GM19455 (cell line): ENCODE results near the gene RAP1GAP.

Source experiments
- ATAC-seq: cut with Tn5 transposase; IDR thresholded peaks from one replicate; pipeline ENCODE4 v1.9.1; 2021; ENCODE audit not compliant: unreplicated experiment

The RAP1GAP gene

DNA sequence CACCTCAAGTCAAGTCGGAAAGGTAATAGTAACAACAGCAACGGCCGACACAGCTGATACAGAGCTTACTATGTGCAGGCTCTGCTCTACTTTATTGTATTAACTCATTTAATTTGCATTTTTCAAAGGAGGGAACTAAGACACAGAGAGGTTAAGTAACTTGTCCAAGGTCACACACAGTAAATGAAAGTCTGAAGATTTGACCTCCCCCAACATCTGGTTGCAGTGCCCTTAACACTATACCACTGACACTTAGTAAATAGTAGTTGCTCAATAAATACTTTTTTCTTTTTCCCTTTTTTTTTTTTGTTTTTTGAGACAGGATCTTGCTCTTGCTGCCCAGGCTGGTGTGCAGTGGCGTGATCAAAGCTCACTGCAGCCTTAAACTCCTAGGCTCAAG is 39.2 kb downstream of the RAP1GAP start:
- no peak for ATAC-seq

DNA sequence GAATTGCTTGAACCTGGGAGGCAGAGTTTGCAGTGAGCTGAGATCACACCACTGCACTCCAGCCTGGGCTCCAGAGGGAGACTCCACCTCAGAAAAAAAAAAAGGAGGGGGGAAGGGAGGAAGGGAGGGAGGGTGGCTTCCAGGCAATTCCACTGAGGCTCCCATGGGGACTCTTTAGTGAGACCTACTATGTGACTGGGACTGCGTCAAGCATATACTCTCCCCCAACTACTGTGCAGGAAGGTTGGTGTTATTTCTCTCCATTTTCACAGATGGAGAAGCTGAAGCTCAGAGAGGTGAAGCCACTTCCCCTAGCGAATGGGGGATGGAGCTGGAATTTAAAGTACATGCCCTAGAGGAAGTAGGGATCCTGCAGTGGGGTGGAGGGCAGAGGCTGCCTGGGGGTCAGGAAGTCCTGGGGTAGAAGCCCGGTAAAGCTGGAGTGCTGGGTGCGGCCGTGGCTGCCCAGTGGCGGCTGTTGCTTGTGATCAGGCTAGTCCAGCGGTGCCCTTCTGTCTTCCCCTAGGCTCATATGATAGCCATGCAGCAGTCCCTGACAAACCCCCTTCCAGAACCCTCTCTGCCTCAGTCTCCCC is 40.3 kb downstream of the RAP1GAP start:
- ATAC-seq, result no peak

DNA sequence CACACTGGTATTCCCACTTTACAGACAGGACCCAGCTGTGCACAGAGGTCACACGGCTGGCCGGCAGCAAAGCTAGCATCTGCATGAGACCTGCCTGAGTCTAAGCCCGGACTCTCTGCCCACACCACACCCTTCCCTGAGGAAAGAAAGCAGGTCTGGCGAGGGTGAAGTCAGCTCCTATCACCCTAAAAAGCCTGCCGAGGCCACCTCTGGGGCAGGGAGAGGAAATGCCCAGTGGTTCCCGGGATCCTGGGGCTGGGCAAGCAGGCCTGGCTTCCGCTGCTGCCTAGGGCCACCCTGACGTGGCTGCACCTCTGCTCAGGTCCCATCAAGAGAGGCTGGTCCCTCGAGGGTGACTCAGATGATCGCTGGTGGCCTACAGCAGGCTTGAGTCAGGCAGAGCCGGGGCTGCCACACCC is 42.2 kb downstream of the RAP1GAP start:
- no peak for ATAC-seq

DNA sequence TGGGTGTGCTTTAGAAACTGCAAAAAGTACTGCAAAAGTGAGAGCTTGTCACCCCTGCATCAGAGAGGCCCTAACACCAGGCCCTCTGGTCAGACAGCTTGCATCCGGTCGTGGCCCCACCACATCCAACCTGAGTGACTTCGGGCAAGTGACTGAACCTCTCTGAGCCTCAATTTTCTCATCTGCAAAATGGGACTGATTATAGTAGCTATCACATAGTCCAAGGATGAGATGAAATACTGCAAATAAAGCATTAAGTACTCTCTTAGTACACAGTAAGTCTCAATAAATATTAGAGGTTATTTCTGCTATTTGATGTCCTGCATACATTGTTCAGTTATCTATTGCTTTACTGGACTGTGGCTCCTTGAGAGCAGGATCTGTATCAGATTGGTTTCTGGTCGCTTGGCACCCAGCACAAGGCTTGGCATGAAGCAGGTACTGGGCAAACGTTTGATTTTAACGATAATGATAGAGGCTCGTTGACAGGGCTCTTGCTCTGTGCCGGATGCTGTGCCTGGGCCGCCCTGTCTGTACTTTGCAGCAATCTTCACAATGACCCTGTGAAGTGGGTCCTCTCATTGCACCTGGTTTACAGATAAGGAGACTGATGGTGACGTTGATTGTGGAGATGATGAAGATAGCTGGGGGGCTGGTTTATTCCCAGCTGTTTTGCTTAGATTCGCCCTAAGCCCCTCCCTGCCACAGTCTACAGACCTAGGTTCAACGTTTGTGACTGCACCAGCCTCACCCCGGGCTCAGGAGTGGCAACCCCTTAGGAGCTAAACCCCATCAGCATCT is 43.6 kb downstream of the RAP1GAP start:
- ATAC-seq, result no peak

DNA sequence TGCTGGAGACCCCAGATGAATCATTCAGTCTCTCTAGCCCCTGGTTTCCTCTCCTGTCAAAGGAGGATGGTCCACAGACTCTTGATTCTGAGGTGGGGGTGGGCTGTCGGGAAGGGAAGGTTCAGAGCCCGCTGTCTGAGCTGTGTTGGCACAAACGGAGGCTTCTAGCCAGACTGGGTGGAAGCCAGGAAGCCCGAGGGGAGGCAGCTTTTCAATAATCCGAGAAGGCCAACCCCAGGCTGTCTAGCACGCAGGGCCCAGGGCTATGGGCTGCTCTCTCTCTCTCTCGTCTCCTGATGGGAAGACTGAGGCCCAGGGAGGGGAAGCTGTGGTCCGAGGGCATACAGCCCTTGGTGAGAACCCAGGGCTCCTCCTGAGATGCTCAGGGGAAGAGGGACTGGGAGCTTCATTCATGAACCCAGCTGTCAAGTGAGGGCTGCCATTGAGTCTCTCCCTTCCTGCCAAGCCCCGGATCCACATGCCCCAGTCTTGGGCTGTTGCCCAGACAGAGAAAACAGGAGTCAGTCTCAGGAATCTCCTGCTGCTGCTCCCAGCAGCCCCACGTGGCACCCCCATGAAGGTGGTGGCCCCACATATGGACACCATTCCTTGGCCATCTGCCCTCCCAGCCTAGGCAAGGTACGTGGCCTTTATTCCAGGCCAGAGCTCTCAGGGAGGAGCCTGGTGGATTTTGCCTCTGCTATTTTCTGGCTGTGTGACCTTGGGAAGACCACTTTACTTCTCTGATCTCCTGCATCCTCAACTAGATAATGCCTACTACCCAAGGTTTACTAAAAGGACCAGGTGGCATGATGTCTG is 44.4 kb downstream of the RAP1GAP start:
- ATAC-seq, result no peak

DNA sequence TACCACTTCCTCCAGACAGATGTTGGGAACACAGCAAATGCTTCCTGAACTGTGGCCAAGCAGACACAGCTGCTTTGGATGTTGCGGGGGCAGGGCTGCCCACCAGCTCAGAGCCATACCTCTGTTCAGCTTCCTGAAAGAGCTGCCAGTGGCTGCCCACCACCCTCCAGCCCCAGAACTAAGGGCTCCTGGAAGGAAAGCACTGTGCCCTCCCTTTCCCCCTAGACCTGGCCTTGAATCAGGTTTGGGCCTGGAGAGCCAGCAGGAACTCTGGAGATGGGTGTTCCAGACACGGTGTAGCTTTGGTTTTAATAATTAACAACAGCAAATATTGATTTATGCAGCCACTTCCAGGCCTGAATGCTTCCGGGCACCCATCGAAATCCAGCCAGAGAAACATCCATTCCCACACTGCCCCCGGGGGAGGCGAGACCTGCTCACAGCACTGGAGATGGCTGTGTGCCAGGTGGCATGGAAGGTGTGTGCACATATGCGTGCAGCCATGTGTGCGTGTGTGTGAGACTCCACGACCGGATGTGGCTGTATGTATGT is 45.7 kb downstream of the RAP1GAP start:
- ATAC-seq, result no peak

DNA sequence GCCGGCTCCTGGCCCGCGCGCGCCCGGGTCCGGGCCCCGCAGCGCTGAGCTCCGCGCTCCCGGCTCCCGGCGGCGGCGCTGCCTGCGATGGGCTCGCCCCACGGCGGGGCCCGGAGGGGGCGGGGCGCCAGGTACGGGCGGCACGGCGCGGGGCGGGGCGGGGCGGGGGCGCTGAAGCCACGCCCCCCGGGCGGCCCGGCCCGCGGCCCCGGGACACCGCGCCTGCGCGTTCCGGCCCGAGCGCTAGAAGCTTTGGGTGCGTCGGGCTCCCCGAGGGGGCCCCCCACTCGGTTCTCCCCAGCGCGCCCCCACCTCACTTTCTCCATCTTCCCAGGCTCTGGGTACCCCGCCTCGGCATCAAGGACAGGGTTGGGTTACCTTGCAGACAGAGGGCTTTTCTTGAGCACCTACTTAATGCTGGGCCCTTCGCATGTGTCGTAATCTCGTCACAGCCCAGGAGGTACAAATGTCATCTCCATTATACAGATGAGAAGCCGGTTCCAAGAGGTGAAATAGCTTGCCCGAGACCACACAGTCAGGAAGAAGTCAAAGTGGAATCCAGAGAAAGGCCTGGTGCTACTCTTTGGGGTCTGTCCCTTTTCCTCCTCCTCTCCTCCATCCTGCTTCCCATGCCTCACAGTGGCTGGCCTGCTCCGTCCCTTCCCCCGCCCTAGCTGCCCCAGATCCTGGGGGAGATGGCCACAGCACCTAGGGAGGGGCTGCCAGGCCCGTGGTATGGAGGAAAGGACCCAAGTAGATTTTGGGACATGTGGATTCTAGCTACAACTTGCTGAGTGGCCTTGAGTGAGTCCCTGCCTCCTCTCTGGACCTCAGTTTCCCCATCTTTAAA is 46.5 kb downstream of the RAP1GAP start:
- ATAC-seq, result no peak

DNA sequence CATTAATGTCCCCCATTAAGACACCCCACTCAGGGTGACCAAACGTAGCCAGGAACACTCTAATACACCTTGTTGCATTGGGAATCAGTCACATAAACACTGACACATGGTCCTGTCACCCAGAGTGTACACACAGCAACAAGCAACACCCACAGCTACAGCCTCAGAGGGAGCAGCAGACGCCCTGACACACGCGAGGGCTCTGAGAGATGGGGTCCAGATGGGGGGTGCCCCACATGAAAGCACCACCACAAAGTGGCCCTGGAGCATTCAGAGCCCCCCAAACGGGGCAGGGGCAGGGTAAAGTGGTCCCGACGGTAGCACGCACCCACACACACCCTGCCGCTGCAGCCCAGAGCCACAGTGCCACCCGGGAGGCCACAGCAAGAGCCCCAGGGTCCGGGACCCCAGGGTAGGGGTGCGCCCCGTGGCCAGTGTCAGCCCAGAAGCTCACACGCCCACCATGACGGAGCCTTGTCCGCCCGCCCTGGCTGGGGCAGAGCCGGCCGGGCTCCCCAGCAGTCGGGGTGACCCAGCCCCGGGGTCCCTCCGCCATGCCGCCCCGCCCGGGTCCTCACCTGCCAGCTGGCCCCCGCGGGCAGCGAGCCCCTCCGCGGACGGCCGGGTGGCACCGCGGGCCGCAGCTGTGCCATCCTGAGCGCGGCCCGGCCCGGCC is 47.3 kb downstream of the RAP1GAP start:
- no peak for ATAC-seq

DNA sequence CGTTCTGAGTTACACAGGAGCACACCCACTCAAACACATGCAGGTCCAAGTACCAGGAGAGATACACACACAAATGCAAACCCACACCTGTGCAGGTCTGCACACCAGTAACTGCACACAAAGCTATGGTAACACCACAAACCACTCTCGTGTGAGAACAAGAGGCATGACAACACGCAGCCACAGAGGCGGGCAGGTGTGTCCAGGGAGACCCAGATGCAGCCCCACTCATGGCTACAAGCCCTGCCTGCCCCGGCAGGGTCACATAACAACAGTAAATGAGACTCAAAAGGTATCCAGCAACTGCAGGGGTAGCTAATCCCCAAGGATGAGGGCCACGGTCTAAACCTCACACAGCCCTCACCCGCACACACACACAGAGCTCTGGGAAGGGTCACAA is 48.1 kb downstream of the RAP1GAP start:
- ATAC-seq, result no peak

DNA sequence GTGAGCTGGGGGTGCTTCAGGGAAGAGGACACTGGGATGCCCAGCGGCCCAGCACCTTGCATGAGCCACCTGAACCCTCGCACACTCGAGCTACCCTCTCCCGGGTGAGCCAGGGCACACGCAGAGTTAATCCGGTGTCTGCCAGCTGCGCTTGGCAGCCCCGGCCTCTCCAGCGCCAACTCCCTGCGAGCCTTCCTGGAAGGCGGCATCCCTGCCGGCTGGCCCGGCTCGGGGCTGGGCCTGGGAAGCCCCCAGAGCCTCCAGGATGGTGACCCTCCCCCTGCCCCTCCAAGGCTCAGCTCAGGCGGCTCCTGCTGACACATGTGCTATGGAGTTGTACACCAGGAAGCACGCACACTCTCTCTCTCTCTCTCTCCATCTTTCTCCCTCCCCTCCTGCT is 48.7 kb downstream of the RAP1GAP start:
- ATAC-seq, result no peak

DNA sequence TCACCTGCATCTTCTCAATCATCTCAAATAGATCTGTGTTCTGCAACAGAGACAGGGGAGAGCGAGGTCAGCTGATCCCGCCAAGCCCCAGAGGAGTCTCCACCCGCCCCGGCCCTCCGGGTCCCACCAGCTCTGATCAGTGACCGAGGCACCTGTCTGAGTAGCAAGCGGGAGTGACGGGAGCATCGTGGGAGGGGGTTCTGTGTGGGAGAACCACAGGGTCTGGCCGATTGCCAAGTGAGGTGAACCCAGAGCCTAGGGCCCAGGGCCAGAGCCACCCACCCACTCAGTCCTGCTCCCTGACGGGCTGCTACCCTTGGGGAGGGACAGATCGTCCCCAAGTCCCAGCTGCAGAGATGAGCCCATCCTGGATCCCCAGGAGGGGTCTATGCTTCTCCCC is 49.1 kb downstream of the RAP1GAP start:
- no peak for ATAC-seq

DNA sequence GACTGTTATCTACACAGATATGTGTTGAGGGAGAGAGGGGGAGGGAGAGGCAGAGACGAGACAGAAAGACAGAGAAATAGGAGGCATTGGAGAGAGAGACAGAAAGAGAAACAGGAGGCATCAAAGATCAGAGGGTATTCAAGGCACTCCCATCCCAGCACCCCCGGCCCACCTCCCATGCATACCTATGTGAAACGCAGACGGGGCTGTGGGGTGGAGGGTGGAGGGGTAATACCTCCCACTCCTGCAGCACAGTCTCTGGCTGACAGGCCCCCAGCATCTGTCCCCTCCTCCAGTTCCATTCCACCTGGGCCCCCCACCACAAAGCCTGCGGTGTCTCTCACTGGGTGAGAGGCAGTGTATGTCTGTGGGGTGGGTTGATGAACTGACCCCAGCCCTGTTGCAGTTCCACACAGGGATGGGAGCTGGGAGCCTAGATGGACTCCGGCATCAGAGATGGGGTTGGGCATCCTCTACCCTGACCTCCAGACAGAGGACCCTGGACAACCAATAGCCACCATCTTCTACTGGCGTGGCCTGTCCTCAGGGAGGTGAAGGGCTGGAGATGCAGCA is 49.7 kb downstream of the RAP1GAP start:
- ATAC-seq, result no peak

DNA sequence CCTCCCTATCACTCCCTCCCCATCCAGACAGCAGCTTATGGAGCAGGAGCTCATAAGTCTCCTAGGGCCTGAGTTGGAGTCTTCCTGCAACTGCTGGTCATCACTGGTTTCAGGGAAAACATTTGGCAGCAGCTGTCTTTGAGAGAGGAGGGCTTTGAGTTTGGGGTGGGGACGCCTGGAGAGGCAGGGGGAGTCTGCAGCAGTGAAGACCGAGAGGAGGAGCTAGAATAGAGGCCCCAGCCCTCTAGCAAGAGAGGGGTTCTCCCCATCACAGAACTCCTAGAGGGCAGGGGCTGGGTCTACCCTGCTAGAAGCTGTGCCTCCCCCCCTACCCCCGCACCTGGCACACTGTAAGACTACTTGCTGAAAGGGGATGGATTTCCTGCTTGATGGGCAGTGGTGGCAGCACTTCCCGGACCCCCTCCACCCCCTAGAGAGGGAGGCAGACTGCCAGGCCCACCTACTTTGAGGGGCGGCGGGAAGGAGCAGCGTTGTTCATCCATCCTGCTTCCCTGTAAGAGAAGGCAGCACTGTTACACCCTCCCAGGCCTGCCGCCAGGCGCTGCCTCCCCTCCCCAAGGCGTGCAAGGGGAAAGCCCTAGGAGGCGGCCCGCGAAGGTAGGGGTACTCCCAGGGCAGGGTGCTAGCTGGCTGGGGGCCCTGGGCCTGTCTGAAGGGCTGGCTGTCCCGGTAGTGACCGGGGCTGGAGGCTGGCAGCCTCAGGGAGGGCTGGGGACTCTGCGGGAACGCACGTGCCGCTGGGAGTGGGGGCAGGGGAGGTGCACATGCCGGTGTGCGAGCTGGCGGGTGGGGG is 50.4 kb downstream of the RAP1GAP start:
- ATAC-seq, result no peak

DNA sequence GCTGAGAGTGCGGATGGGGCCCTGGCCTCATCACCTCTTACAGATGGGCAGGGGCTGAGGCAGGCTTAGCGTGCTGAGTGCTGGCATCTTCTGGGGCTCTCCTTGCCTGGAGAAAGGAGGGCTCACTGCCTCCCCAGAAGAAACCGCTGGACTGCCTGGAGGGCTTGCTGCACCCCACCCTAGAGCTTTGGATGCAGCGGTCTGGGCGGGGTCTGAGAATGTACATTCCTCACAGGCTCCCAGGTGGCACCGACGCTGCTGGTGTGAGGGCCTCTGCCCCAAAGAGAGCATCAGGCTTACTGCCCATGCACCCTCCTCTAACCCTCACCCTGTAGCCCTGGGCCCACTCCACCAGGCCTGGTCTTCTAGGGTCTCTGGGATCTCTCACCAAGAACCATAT is 51.1 kb downstream of the RAP1GAP start:
- no peak for ATAC-seq

DNA sequence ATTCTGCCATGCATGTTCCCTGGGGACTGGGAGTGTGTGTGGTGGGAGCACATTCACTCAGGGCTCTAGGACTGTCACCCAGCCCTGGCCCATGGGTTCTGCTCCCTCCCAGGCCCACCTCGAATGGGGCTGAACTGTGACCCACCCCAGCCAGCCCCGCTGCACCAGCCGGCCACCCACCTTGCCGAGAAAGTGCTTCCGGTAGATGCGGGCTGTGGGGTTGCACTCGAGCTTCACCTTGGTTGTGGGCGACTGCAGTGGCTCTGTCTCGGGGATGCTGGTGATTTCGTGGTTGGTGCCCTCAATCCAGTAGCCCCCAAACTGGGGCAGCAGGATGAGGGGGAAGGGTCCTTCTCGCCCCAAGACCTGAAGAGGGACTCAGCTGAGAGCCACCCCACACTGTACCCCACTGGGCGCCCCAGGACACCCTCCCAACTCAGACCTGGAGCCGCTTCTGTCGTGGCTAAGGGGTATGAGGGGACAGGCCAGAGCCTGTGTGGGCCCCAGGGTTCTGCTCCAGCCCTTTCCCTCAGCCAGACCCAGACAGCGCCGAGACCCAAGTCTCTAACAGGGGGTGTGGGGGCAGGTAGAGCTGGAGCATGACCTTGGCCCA is 51.9 kb downstream of the RAP1GAP start:
- no peak for ATAC-seq

DNA sequence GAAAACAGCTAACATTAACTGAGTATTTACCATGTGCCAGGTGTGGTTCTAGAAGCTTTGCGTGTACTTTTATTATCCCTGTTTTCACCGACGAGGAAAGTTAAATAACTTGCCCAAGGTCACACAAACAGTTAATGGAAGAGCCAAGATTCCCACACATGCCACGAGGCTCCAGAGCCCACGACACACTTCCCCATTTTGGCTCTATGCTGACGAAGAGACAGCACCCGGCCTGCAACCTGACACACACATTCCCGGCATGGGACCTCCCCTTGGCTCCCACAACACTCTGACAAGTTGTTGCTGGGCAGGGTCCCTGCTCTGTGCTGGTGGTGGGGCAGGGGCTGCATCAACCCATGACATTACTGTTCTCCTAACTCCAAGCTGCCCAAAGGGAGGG is 52.8 kb downstream of the RAP1GAP start:
- no peak for ATAC-seq

DNA sequence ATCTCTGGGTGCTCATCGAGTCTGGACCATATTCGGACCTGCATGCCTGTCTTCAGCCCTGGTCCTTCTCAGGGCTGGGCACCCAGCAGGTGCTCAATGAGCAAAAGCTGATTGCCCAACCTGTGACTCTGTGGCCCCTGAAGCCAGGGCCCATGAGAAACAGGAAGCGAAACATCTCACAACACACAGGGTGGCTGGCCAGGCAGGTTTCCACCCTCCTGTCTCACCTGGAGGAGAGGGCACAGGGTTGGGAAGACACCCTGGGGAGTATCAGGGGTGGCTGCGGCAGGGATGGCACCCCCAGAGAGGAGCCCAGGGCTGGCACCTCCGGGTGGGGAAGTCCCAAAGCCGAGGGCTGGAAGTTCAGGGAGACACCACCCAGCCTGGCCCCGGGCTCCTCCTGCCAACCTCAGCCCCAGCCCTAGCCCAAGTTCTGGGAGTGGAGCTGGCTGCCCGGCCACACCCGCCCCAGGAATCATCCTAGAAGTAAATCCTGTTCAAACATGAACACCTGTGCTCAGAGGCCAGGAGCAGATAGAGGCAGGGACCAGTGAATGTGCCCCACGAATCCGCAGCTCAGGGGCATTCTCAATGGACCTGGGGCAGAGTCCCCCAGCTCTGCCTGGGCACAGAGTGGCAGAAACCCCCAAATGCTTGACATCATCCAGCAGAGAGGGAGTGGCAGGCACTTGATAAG is 54.6 kb downstream of the RAP1GAP start:
- no peak for ATAC-seq
